Lung (tissue), 12 donors: ENCODE data around the gene TRPM3. TPM values are rescaled to one million over a fixed set of nuclear protein-coding genes. Genes with fewer than 3 reads are reported as not detected.
"Not testable (repeated sequence)": the region's sequence is repeated elsewhere in the genome, so short reads cannot be mapped to it uniquely, and the experiment has no call there.

ENCODE experiments used
- ATAC-seq: fragments of 200-7000 bp; cut with Tn5 transposase; one replicate; pipeline ENCODE4 v1.9.1; 2020; ENCODE audit warnings: moderate number of reproducible peaks; ENCODE audit not compliant: insufficient read depth, low FRiP score
- DNase-seq, 3 donors: peaks; one replicate each; pipeline ENCODE4 v3.0.0-alpha.2; 2013 to 2017
- H3K27ac ChIP-seq, 2 donors: one replicate each; pipeline ENCODE4 v1.5.1; 2013; ENCODE audit warnings: mild to moderate bottlenecking in 2 of 2, moderate library complexity in 2 of 2, control low read depth in 1 of 2, inconsistent platforms in 1 of 2, low read depth in 1 of 2, low read length in 1 of 2
- H3K27me3 ChIP-seq, 3 donors: one replicate each; pipeline ENCODE4 v1.5.1; 2013; ENCODE audit warnings: low read length in 2 of 3; ENCODE audit not compliant: control insufficient read depth in 3 of 3, insufficient read depth in 3 of 3
- H3K36me3 ChIP-seq, 4 donors: one replicate each; pipeline ENCODE4 v1.5.1; 2013; ENCODE audit warnings: low read length in 4 of 4, mild to moderate bottlenecking in 1 of 4, moderate library complexity in 1 of 4; ENCODE audit not compliant: control insufficient read depth in 4 of 4, insufficient read depth in 4 of 4
- H3K4me1 ChIP-seq, 5 donors: one replicate each; pipeline ENCODE4 v1.5.1; 2013; ENCODE audit warnings: low read length in 5 of 5, mild to moderate bottlenecking in 2 of 5, moderate library complexity in 1 of 5; ENCODE audit not compliant: control insufficient read depth in 5 of 5, insufficient read depth in 5 of 5
- H3K4me3 ChIP-seq: one replicate; pipeline ENCODE4 v1.5.1; 2013; ENCODE audit warnings: mild to moderate bottlenecking, control low read depth, moderate library complexity
- H3K9ac ChIP-seq, 2 donors: one replicate each; pipeline ENCODE4 v1.5.1; 2013; ENCODE audit warnings: low read length in 2 of 2, control low read depth in 1 of 2; ENCODE audit not compliant: insufficient read depth in 1 of 2
- H3K9me3 ChIP-seq, 4 donors: one replicate each; pipeline ENCODE4 v1.5.1; 2013; ENCODE audit warnings: low read length in 3 of 4, mild to moderate bottlenecking in 1 of 4, moderate library complexity in 1 of 4; ENCODE audit not compliant: control insufficient read depth in 4 of 4, insufficient read depth in 3 of 4
- CTCF ChIP-seq: IDR thresholded peaks from 2 replicates; pipeline ENCODE4 v1.5.1; 2012; ENCODE audit warnings: mild to moderate bottlenecking; ENCODE audit errors: control extremely low read depth, extremely low read depth
- WGBS, 2 donors: extraction: QIAGEN DNeasy Blood & Tissue Kit; methylation state at CpG; one replicate each; pipeline ENCODE4 v1.1.7; 2013; 5-methylcytosine and 5-hydroxymethylcytosine counted together
- polyA plus RNA-seq, 2 donors: library from polyadenylated mRNA; stranded (reverse); fragments of 200-250 nt; gene quantifications; one replicate each; pipeline ENCODE4 v1.2.1, GENCODE V29; 2013
- total RNA-seq, 2 donors: library from RNA; depleted of rRNA in 1 of 2; stranded (reverse); fragments of >200 nt in 1 of 2; gene quantifications; one replicate each; pipeline ENCODE4 v1.2.1, GENCODE V29; 2014 to 2021
- donor health status: control.
- donor health status: control.
- donor health status: Bipolar disorder and iron deficiency.
- donor health status: healthy.
- donor health status: DM: yes; HTN: yes; CAD: no.

TRPM3 gene
- total and polyA plus RNA-seq, 4 donors: 0.02 to 1.4 (median 0.49) TPM; not detected in 1

- 53 to 62% methylated on average over 1 of the region's 1 CpG for WGBS, 2 donors
- Histone ChIP-seq H3K27me3 (no peaks in the 10 kb centered on the region), H3K9me3 (no peaks in the 10 kb centered on the region), H3K36me3 (no peaks in the 10 kb centered on the region), H3K4me3 (no peak overlapping the region), H3K4me1 (no peaks in the 10 kb centered on the region), H3K27ac (no peak overlapping the region), H3K9ac (no peak overlapping the region)
- ATAC-seq (no peak), DNase-seq (no peak)
- no peak for TF ChIP-seq CTCF
Measured at GRCh38 chr9:70971723-70972122, 149.7 kb downstream of the TRPM3 start.

GRCh38 chr9:70966380-70966779, 155.0 kb downstream of the TRPM3 start:
- H3K9me3 ChIP-seq: not testable (repeated sequence)
- WGBS, 2 donors: 87 to 89% methylated on average over 3 of the region's 3 CpGs

GRCh38 chr9:70964861-70965260, 156.6 kb downstream of the TRPM3 start:
- Histone ChIP-seq H3K4me1 (no peaks in the 10 kb centered on the region), H3K9me3 (no peaks in the 10 kb centered on the region), H3K27ac (no peak overlapping the region), H3K36me3 (no peaks in the 10 kb centered on the region), H3K9ac (no peak overlapping the region), H3K27me3 (no peaks in the 10 kb centered on the region), H3K4me3 (no peak overlapping the region)
- DNase-seq (no peak), ATAC-seq (no peak)
- TF ChIP-seq CTCF: no peak

More at GRCh38 chr9:70966380-70966779, 155.0 kb downstream of the TRPM3 start:
- H3K4me1 ChIP-seq, H3K27ac ChIP-seq, ATAC-seq, H3K9ac ChIP-seq, DNase-seq, H3K4me3 ChIP-seq, H3K36me3 ChIP-seq, H3K27me3 ChIP-seq: not testable (repeated sequence)

- Histone ChIP-seq H3K27ac (no peak overlapping the region), H3K9me3 (no peaks in the 10 kb centered on the region), H3K4me1 (no peaks in the 10 kb centered on the region), H3K9ac (no peak overlapping the region), H3K4me3 (no peak overlapping the region), H3K36me3 (no peaks in the 10 kb centered on the region), H3K27me3 (no peaks in the 10 kb centered on the region)
- DNase-seq (no peak), ATAC-seq (no peak)
- no peak for TF ChIP-seq CTCF
- WGBS, 2 donors: 61 to 86% methylated on average over 3 of the region's 3 CpGs
Measured at GRCh38 chr9:70963554-70963953, 157.9 kb downstream of the TRPM3 start.
